Midbrain (tissue), 1 donor: ENCODE measurements around the gene CFAP299.
"Not testable (repeated sequence)": the region's sequence is repeated elsewhere in the genome, so short reads cannot be mapped to it uniquely, and the experiment has no call there.

Experiments
- DNase-seq: peaks from one replicate; lab custom pipeline; 2025; lab: John Stamatoyannopoulos, UW

The CFAP299 gene

GRCh38 chr4:80610199-80610598 lies 274.7 kb downstream of the CFAP299 start:
- no peak for DNase-seq

DNA sequence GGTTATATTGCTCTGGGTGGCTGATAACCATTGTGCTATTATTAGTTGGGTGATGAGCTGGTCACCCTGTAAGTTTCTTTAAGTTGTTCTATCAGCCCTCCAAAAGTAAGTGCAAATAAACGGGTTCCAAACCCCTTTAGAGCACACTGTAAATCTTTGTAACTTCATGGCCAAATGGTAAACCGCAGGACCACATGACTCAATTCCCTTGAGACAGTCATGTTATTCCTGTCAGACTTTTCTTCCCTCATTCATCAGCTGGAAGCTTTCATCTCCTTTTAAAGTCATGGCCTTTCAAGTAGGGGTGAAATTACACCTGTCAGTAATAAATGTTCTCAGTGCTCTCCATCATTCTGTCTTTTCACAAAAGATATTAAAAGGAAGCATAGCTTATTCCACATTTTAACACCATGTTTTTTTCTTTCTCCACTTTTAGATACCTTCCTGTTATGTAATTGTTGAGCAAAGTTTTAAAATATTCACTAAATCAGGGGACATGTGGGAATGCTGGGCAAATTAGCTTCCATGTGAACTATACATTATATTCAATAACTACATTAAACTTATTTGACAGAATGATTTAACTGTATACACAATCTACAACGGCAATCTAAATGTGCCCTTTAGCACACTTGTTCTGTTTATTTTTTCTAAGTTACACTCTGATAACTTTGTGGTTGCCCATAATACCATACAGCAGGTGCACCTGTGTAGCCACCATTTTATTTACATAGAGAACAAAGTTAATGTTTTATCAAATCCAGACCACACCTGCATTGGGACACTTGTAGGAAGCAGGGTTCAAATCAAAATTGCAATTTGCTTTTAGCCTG lies 275.5 kb downstream of the CFAP299 start:
- no peak for DNase-seq

- no peak for DNase-seq
These were observed 276.1 kb downstream of the CFAP299 start for GRCh38 chr4:80611678-80611979.

DNA sequence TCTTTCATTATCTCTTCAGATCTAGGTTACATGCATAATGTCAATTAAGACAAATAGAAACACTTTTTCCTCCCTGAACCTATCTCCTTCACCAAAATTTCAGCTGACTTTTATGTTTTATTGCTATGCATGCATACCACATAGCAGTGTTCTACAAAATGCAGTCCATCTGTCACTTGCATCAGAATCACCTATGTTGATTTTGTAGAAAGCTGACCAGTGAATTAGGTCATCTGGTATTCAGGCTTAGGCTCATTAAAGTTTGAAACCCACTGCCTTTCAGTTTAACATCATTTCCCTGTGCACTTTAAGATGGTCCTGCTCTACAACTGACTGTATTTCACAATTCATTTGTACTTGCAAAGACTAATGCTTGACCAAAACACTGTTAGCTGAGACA lies 277.9 kb downstream of the CFAP299 start:
- DNase-seq = no peak

DNA sequence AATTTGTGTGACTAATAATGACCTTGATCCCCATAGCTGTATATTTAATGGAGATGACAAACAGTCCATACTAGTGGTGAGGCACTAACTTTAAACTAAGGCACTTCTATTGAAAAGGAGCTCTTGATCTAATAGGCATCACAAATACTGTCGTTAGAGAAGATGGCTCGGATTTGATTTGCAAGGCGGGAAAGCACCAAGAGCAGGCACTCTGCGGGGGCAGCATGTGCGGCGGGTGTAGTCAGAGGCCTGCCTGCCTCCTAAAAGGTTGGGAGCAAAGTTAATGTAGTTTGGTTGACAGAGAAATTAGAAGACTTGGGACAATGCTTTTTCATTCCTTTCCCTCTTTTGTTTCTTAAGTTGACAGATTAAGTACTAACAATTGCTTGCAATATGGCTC lies 278.8 kb downstream of the CFAP299 start:
- no peak for DNase-seq

- DNase-seq = no peak
These were observed 279.6 kb downstream of the CFAP299 start for GRCh38 chr4:80615099-80615498.

- DNase-seq = no peak
These were observed 283.6 kb downstream of the CFAP299 start for GRCh38 chr4:80619070-80619674.

- no peak for DNase-seq
These were observed 296.3 kb downstream of the CFAP299 start for GRCh38 chr4:80631861-80632260.

DNA sequence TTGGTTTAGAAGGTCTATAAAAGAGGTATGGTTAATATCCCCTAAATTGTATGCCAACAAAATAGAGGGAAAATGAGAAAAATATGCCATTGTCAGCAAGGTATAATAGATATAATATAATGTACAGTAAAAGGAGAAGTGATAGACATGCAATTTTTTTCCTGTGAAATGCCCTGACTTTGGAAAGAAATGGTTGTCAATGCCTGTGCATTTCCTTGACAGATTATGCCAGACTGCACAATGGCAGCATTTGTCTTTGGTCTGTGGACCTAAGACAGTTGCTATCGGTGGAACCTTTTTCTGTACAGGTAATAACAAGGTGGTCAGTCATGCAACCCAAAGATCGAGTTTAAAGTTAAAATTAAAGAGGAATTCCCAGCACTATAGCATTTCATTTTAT lies 301.7 kb downstream of the CFAP299 start:
- no peak for DNase-seq

- DNase-seq = no peak
These were observed 310.5 kb downstream of the CFAP299 start for GRCh38 chr4:80646061-80646460.

DNA sequence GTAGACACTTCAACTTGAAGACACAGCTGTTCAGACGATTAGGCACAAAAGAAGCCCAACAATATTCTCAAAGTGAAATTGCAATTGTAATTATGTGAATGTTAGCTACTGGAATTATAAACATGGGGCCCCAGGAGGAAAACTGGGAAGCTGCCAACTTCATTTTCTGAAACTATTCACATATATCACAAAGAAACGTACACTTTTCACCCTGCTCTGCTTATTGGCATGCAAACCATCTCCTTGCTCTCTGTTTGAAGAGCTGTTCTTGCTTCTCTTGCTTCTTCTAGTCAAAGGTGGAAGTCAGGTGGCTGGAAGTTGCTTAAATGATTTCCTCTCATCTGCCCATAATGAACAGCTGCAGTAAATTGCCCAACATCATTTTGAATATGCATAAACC lies 320.1 kb downstream of the CFAP299 start:
- no peak for DNase-seq

DNA sequence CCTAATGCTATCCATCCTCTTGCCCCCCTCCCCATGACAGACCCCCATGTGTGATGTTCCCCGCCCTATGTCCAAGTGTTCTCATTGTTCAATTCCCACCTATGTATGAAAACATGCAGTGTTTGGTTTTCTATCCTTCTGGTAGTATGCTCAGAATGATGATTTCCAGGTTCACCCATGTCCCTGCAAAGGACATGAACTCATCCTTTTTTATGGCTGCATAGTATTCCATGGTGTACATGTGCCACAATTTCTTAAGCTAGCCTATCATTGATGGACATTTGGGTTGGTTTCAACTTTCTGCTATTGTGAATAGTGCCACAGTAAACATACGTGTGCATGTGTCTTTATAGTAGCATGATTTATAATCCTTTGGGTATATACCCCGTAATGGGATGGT lies 334.6 kb downstream of the CFAP299 start:
- DNase-seq = not testable (repeated sequence)

DNA sequence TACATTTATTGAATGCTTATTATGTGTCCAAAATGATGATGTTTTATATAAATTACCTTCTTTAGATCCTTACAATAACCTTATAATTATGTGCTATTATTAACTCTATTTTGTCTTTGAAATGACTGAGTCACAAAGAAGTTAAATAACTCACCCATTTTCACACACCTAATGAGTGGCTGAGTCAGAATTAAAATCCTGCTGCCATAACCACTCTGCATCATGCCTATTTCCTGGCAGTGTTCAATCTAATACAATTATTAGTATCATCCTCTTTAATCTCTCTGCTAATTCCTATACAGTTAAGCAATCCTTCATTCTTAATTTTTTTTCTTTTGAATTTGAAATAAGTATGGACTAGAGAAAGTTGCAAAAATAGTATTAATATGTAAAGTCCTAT lies 342.9 kb downstream of the CFAP299 start:
- DNase-seq = no peak

- no peak for DNase-seq
These were observed 345.4 kb downstream of the CFAP299 start for GRCh38 chr4:80680934-80681333.

- DNase-seq = no peak
These were observed 349.7 kb downstream of the CFAP299 start for GRCh38 chr4:80685214-80685613.

DNA sequence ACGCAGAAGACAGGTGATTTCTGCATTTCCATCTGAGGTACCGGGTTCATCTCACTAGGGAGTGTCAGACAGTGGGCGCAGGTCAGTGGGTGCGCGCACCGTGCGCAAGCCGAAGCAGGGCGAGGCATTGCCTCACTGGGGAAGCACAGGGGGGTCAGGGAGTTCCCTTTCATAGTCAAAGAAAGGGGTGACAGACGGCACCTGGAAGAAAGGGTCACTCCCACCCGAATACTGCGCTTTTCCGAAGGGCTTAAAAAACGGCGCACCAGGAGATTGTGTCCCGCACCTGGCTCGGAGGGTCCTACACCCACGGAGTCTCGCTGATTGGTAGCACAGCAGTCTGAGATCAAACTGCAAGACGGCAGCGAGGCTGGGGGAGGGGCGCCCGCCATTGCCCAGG lies 352.2 kb downstream of the CFAP299 start:
- DNase-seq = not testable (repeated sequence)

- no peak for DNase-seq
These were observed 358.6 kb downstream of the CFAP299 start for GRCh38 chr4:80694171-80694570.

GRCh38 chr4:80705311-80705710 lies 369.8 kb downstream of the CFAP299 start:
- DNase-seq = no peak

DNA sequence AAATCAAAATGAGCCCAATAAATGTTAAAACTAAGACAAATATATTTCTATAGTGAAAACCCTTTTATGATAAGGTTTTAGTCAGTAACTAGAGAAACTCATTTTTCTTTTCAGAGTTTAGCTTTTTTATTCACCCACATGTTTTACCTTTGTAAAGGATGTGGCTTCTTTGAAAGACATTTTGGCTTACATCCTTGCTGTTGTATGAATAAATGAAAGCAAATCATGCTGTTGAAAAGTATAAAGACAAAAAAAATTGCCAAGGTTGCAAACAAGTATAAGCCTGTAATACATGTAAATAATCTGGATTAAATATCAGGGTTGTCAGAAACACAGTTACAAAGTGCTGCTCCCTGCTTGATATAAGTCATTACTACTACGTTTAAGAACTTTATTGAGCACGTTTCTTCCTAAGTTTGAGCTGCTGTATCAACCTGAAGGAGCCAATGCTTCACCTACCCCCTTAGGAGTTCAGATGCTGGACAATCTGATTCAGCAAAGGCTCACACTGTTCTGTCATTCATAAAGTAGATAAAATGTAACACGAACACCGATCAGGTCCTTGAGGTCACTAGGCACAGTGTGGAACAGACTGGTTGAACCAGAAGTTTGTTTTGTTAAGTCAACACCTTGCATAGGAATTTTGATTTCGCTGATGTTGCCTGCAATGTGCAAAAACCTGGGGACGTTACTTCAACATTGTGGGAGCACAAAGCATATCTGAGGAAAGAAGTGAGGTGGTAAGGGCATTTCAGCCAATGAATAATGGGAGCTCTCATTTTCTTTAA lies 373.7 kb downstream of the CFAP299 start:
- DNase-seq = no peak

DNA sequence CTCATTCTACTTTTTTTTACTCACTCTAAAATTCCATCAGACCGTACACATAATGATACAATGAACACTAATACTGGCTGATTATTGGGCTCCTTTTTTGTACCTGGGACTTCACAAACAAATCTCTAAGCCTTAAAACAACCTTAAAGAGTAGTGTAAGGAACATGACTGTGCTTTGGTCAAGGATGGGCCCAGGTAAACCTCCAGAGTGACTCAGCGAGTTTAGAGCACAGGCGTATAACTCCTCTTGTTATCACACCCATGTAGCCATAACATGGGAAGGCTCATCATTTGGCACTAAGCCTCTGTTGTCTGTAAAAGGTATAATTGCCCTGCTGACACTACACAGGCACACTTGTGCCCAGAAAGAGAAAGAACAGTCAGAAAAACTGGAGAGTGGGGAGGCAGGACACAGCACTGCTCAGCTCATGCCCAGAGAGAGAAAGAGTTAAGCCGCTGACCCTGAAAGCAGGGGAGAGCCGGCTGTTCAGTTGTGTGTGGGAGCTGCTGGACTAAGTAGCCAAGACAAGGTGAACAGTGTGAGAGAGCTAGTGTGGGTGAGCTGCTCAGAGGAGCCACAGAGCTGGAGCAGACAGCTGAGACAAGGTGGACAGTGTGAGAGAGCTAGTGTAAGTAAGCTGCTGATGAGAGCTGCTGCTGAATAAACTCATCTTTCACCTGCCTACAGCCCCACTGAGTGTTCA lies 375.4 kb downstream of the CFAP299 start:
- DNase-seq = no peak

GRCh38 chr4:80711956-80712355 lies 376.4 kb downstream of the CFAP299 start:
- DNase-seq = no peak

GRCh38 chr4:80713409-80713808 lies 377.9 kb downstream of the CFAP299 start:
- DNase-seq = no peak
